Heart left ventricle (tissue), 13 donors: ENCODE data around the gene SORL1.

Experiments used
- CTCF ChIP-seq, 12 donors: fragments of 200-600 bp; sonication (generic) in 4 of 12; IDR thresholded peaks; one replicate each; pipeline versions ENCODE4 v1.5.0 to v1.8.0; 2018 to 2022; ENCODE audit warnings: antibody characterized with exemption in 12 of 12, mild to moderate bottlenecking in 5 of 12
- POLR2A ChIP-seq, 2 donors: fragments of 450-650 bp; IDR thresholded peaks; one replicate each; pipeline ENCODE4 v1.6.1; 2017; ENCODE audit warnings: antibody characterized with exemption in 2 of 2, mild to moderate bottlenecking in 2 of 2, moderate library complexity in 2 of 2
- donor health status: ischemic (EF 13 %, LVEDD 7.1; RV severe dilation, severe dysfunction).
- donor health status: DM: no; HTN: yes; CAD: no.
- donor health status: DM: no; HTN: no; CAD: no.
- donor health status: ischemic (EF 25% LVEDD 6.9; RV normal size, moderate dysfunction).
- donor health status: ischemic (EF 25% LVEDD 5.7; RV mildly dilated, moderate dysfunction).
- donor health status: ischemic (EF 35%, LVEDD 5.7; RV mildly dilated, moderate dysfunction).
- donor health status: nonischemic (EF 11% LVEDD 7.7; RV severe dilation, severe dysfunction).
- donor health status: DM: yes; HTN: yes; CAD: no.
- donor health status: PGD.
- donor health status: ischemic (EF 29% LVEDD 5.4; RV normal size, mild dysfunction).
- donor health status: nonischemic (EF 23%, LVEDD 6.1; RV moderate dilation, normal function).

GRCh38 chr11:121595717-121596161 is 143.6 kb downstream of the SORL1 start:
- TF ChIP-seq CTCF (IDR thresholded peaks at IDR 0.05) (no peak), POLR2A (IDR thresholded peaks at IDR 0.05) (no peak)
